A673 (cell line): ENCODE data around the gene HDHD2.

Experiments used
- CTCF ChIP-seq: fragments of 300-800, 200-600 bp; sonication (generic); conservative IDR thresholded peaks from 2 replicates; pipeline ENCODE4 v1.5.1; 2017; ENCODE audit warnings: low read depth, mild to moderate bottlenecking, antibody characterized with exemption, low read length, moderate library complexity, mixed read lengths
- EZH2 ChIP-seq: fragments of 200-600 bp; sonication (generic); IDR thresholded peaks from 2 replicates; pipeline ENCODE4 v1.6.1; 2017; ENCODE audit warnings: borderline replicate concordance, low read depth, mild to moderate bottlenecking, mixed read lengths, antibody characterized with exemption, low read length; ENCODE audit not compliant: poor library complexity, severe bottlenecking

- TF ChIP-seq CTCF (no peak), EZH2 (no peak)
These were observed 10.0 kb upstream of the HDHD2 start for GRCh38 chr18:47160256-47160655.
